HG03039 (cell line): Measurements from ENCODE around the gene AVPR1B.

Source experiments
- ATAC-seq: cut with Tn5 transposase; IDR thresholded peaks from one replicate; pipeline ENCODE4 v1.9.1; 2021; ENCODE audit warnings: mild to moderate bottlenecking, moderate library complexity; ENCODE audit not compliant: unreplicated experiment

Gene AVPR1B

GRCh38 chr1:206117151-206117948 lies at the start of gene AVPR1B:
TSS of gene AVPR1B (minus strand) at chr1:206117388. CDS start at chr1:206116890, 498 bp downstream.
- ATAC-seq: no peak

GRCh38 chr1:206145771-206146290 lies 28.6 kb upstream of the AVPR1B start:
- ATAC-seq: no peak

- no peak for ATAC-seq
These were observed 27.4 kb upstream of the AVPR1B start for GRCh38 chr1:206144605-206145004.

- no peak for ATAC-seq
These were observed 26.5 kb upstream of the AVPR1B start for GRCh38 chr1:206143537-206144172.

- no peak for ATAC-seq
These were observed 25.6 kb upstream of the AVPR1B start for GRCh38 chr1:206142770-206143169.

- ATAC-seq: no peak
These were observed 24.8 kb upstream of the AVPR1B start for GRCh38 chr1:206142011-206142410.

GRCh38 chr1:206136241-206136640 lies 19.1 kb upstream of the AVPR1B start:
- no peak for ATAC-seq

- ATAC-seq: no peak
These were observed 18.1 kb upstream of the AVPR1B start for GRCh38 chr1:206135248-206135647.

GRCh38 chr1:206133751-206134415 lies 16.7 kb upstream of the AVPR1B start:
- ATAC-seq: no peak

GRCh38 chr1:206131037-206131436 lies 13.8 kb upstream of the AVPR1B start:
- no peak for ATAC-seq

- no peak for ATAC-seq
These were observed 11.0 kb upstream of the AVPR1B start for GRCh38 chr1:206128196-206128595.

- no peak for ATAC-seq
These were observed 10.1 kb upstream of the AVPR1B start for GRCh38 chr1:206127336-206127735.

- ATAC-seq: no peak
These were observed 8.2 kb upstream of the AVPR1B start for GRCh38 chr1:206125346-206125745.

GRCh38 chr1:206122686-206123085 lies 5.5 kb upstream of the AVPR1B start:
- ATAC-seq: no peak

- no peak for ATAC-seq
These were observed 4.1 kb upstream of the AVPR1B start for GRCh38 chr1:206121269-206121668.

GRCh38 chr1:206120406-206120805 lies 3.2 kb upstream of the AVPR1B start:
- ATAC-seq: no peak

GRCh38 chr1:206116873-206117150 lies 376 bp downstream of the AVPR1B start:
- no peak for ATAC-seq

- no peak for ATAC-seq
These were observed 856 bp downstream of the AVPR1B start for GRCh38 chr1:206116191-206116872.

GRCh38 chr1:206115791-206116190 lies 1.4 kb downstream of the AVPR1B start:
- ATAC-seq: no peak

- no peak for ATAC-seq
These were observed 2.2 kb downstream of the AVPR1B start for GRCh38 chr1:206114692-206115640.
